Tibial nerve (tissue), 3 donors: ENCODE data around the gene EYS.

ENCODE experiments used
- CTCF ChIP-seq, 5 experiments: fragments of 200-600 bp in 3 of 5; fragments of 450-650 bp in 2 of 5; sonication (generic) in 3 of 5; IDR thresholded peaks; one replicate each; pipeline ENCODE4 v1.5.1; 2016 to 2019; ENCODE audit warnings: antibody characterized with exemption in 5 of 5, mild to moderate bottlenecking in 3 of 5, moderate library complexity in 2 of 5
- POLR2A ChIP-seq, 2 donors: fragments of 450-650 bp; IDR thresholded peaks; one replicate each; pipeline ENCODE4 v1.6.1; 2017; ENCODE audit warnings: antibody characterized with exemption in 2 of 2, mild to moderate bottlenecking in 2 of 2, moderate library complexity in 2 of 2

GRCh38 chr6:63743691-63744090, 1963.3 kb downstream of the EYS start:
- TF ChIP-seq CTCF (IDR thresholded peaks at IDR 0.05) (no peak), POLR2A (IDR thresholded peaks at IDR 0.05) (no peak)
